GM21447 (cell line): ENCODE results near the gene CASP5.
A peak's percentile ranks its signal among the peaks of the same experiment; 100 is the strongest.
"Not testable (repeated sequence)": the region's sequence is repeated elsewhere in the genome, so short reads cannot be mapped to it uniquely, and the experiment has no call there.

ENCODE experiments used
- ATAC-seq: cut with Tn5 transposase; IDR thresholded peaks from one replicate; pipeline ENCODE4 v1.9.1; 2021; ENCODE audit not compliant: unreplicated experiment

Gene CASP5

GRCh38 chr11:105023003-105023402, at the start of gene CASP5:
Gene CASP5, minus strand, starts transcription at chr11:105023168. Its CDS starts 32 bp downstream, at chr11:105023136.
- ATAC-seq: no peak

- ATAC-seq: not testable (repeated sequence)
These were observed 49.1 kb upstream of the CASP5 start for GRCh38 chr11:105072080-105072479.

- ATAC-seq: no peak
These were observed 48.2 kb upstream of the CASP5 start for GRCh38 chr11:105071089-105071732.

- no peak for ATAC-seq
These were observed 47.3 kb upstream of the CASP5 start for GRCh38 chr11:105070306-105070705.

- not testable (repeated sequence) for ATAC-seq
These were observed 46.8 kb upstream of the CASP5 start for GRCh38 chr11:105069749-105070148.

GRCh38 chr11:105063245-105063941, 40.4 kb upstream of the CASP5 start:
- not testable (repeated sequence) for ATAC-seq

- ATAC-seq: no peak
These were observed 34.5 kb upstream of the CASP5 start for GRCh38 chr11:105057432-105057831.

- no peak for ATAC-seq
These were observed 33.5 kb upstream of the CASP5 start for GRCh38 chr11:105056446-105056845.

- no peak for ATAC-seq
These were observed 31.9 kb upstream of the CASP5 start for GRCh38 chr11:105054723-105055493.

- no peak for ATAC-seq
These were observed 29.5 kb upstream of the CASP5 start for GRCh38 chr11:105052487-105052886.

GRCh38 chr11:105051559-105051958, 28.6 kb upstream of the CASP5 start:
- ATAC-seq: no peak

GRCh38 chr11:105049481-105049880, 26.5 kb upstream of the CASP5 start:
- ATAC-seq: no peak

- ATAC-seq: no peak
These were observed 24.1 kb upstream of the CASP5 start for GRCh38 chr11:105046898-105047579.

- no peak for ATAC-seq
These were observed 22.8 kb upstream of the CASP5 start for GRCh38 chr11:105045676-105046296.

- peak; percentile 99 for ATAC-seq
These were observed 21.9 kb upstream of the CASP5 start, which contains the start of gene CARD16 for GRCh38 chr11:105044557-105045524. Gene CARD16, minus strand, starts transcription at chr11:105045335. Its CDS starts 38 bp downstream, at chr11:105045297.

- no peak for ATAC-seq
These were observed 19.2 kb upstream of the CASP5 start for GRCh38 chr11:105042178-105042577.

- no peak for ATAC-seq
These were observed 17.7 kb upstream of the CASP5 start for GRCh38 chr11:105040703-105041102.

- ATAC-seq: peak; percentile 95
These were observed 12.0 kb upstream of the CASP5 start, which contains the start of gene CASP1 for GRCh38 chr11:105034813-105035620. Gene CASP1, minus strand, starts transcription at chr11:105035144. Its CDS starts 31 bp downstream, at chr11:105035113.

GRCh38 chr11:105034388-105034787, 11.4 kb upstream of the CASP5 start:
- peak; percentile 2 for ATAC-seq
